Loucy (cell line): ENCODE measurements around the gene TRIM37.

Experiments used
- CTCF ChIP-seq: fragments of 200-600 bp; sonication (generic); conservative IDR thresholded peaks from 2 replicates; pipeline ENCODE4 v1.5.1; 2014; ENCODE audit warnings: mild to moderate bottlenecking, antibody characterized with exemption, low read length
- EZH2phosphoT487 ChIP-seq: fragments of 200-600 bp; IDR thresholded peaks from 2 replicates; pipeline ENCODE4 v1.6.1; 2018; ENCODE audit warnings: antibody characterized with exemption, mild to moderate bottlenecking, moderate library complexity, borderline replicate concordance

GRCh38 chr17:58970609-58971450, 135.8 kb downstream of the TRIM37 start:
- TF ChIP-seq CTCF (no peak), EZH2phosphoT487 (no peak)
